GM18499 (cell line): ENCODE data around the gene CPNE9.
"Not testable (repeated sequence)": the region's sequence is repeated elsewhere in the genome, so short reads cannot be mapped to it uniquely, and the experiment has no call there.

ENCODE experiments used
- ATAC-seq: cut with Tn5 transposase; IDR thresholded peaks from one replicate; pipeline ENCODE4 v1.9.1; 2021; ENCODE audit warnings: moderate number of reproducible peaks; ENCODE audit not compliant: insufficient read depth, unreplicated experiment

The CPNE9 gene

GRCh38 chr3:9770276-9770812 lies 66.7 kb downstream of the CPNE9 start:
- no peak for ATAC-seq

GRCh38 chr3:9771007-9771406 lies 67.4 kb downstream of the CPNE9 start:
- not testable (repeated sequence) for ATAC-seq

GRCh38 chr3:9776896-9777693 lies 73.5 kb downstream of the CPNE9 start:
- ATAC-seq: no peak

- no peak for ATAC-seq
Observed at GRCh38 chr3:9777694-9778021, 74.0 kb downstream of the CPNE9 start.

- ATAC-seq: no peak
Observed at GRCh38 chr3:9778143-9779074, 74.8 kb downstream of the CPNE9 start.

GRCh38 chr3:9779075-9779593 lies 75.5 kb downstream of the CPNE9 start:
- no peak for ATAC-seq
